ENCODE measurements around the gene B3GALT6.

B3GALT6 gene

DNA sequence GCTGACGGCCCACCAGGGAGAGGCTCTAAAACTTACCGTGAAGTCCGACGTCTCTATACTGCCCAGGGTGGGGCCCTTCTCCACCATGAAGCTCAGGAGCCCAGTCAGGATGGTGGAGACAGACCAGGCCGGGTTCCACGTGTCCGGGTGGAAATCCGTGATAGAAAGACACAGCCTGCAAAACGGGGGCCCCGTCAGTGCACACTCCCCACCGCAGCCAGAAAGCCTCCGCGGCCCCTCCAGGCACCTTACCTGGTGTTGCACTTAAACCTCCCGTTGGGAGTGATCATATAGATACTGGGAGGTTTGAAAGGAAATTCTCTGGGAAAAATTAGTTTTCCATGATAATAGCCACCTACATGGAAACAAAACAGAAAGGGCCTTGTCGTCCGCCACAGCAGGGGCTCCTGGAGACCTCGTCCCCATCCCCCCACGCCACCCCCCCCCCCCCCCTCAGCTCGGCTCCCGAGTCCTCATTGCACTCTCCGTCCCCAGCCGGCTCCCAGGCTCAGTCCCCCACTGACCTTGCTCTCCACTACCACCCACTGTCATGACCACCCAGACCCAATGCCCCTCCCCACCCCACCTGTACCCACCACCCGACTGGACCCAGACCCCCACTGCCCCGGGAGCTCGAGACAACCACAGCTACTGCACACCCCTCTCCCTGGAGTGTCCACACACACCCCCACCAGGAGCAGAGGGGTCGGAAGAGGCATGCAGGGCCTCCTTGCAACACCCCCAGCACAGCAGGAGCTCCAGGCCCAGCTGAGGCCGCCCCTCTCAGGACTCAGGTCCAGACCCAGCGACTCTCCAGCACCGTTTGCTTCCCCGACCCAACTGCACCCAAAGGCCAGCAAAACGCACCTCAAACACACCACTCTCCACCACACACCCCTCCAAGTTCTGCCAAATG, 25.2 kb downstream of the B3GALT6 start:
- H3K4me2 ChIP-seq (ENCODE audit: low read length): no peak overlapping the region

DNA sequence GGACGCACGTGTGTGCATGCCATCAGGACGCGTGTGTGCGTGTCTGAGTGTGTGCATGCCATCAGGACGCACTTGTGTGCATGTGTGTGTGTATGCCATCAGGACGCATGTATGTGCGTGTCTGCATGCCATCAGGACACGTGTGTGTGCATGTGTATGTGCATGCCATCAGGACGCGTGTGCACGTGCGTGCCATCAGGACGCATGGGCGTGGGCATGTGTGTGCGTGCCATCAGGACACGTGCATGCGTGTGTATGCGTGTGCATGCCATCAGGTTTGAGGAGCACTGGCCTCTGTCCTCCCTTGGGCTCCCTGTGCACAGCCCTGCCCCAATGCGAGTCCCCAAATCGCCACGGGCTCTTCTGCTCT, 27.1 kb downstream of the B3GALT6 start:
- Histone ChIP-seq H3K27me3 (ENCODE audit: control insufficient read depth, insufficient read depth, low read length) (no peaks in the 10 kb centered on the region), H3K9me3 (replicated peaks; ENCODE audit: low read length) (no peaks in the 10 kb centered on the region), H3K36me3 (ENCODE audit: insufficient read depth, low read length) (peaks cover 68% of the 10 kb centered on the region), H3K4me1 (ENCODE audit: control insufficient read depth, insufficient read depth, low read length) (peaks cover 7% of the 10 kb centered on the region), H3K4me3 (ENCODE audit: low read length) (no peak overlapping the region), H3K4me2 (ENCODE audit: low read length) (no peak overlapping the region), H3K9ac (ENCODE audit: low read depth, low read length) (no peak overlapping the region)

More for the DNA sequence above, 25.2 kb downstream of the B3GALT6 start:
- H3K27me3 ChIP-seq (ENCODE audit: control insufficient read depth, insufficient read depth, low read length): no peaks in the 10 kb centered on the region
- H3K4me1 ChIP-seq (ENCODE audit: control insufficient read depth, insufficient read depth, low read length): peaks cover 4% of the 10 kb centered on the region
- H3K4me3 ChIP-seq (ENCODE audit: low read length): no peak overlapping the region
- no peak overlapping the region for H3K9ac ChIP-seq (ENCODE audit: low read depth, low read length)
- no peaks in the 10 kb centered on the region for H3K9me3 ChIP-seq (replicated peaks; ENCODE audit: low read length)
- peaks cover 65% of the 10 kb centered on the region for H3K36me3 ChIP-seq (ENCODE audit: insufficient read depth, low read length)

DNA sequence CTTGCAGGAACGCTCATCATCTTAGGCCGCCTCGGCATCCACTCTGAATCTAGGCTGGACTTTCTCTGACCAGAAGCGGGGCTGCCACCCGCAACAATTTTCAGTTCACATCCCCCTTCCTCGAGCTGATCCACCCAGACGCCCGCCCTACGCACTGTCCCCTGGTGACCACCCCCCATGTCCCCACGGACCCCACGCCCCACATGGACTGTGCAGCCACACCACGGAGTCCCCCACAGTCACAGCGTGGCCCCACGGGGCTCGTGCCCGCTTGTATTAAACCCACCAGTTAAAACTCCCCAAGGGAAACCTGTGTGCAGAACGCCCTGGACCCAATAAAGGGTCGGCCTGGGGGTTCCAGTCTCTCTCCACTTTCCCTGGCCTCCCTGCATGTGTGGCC, 27.5 kb downstream of the B3GALT6 start:
- H3K9ac ChIP-seq (ENCODE audit: low read depth, low read length): no peak overlapping the region
- H3K4me1 ChIP-seq (ENCODE audit: control insufficient read depth, insufficient read depth, low read length): peaks cover 11% of the 10 kb centered on the region
- H3K9me3 ChIP-seq (replicated peaks; ENCODE audit: low read length): no peaks in the 10 kb centered on the region
- H3K27me3 ChIP-seq (ENCODE audit: control insufficient read depth, insufficient read depth, low read length): no peaks in the 10 kb centered on the region
- peaks cover 70% of the 10 kb centered on the region for H3K36me3 ChIP-seq (ENCODE audit: insufficient read depth, low read length)
- no peak overlapping the region for H3K4me3 ChIP-seq (ENCODE audit: low read length)
- no peak overlapping the region for H3K4me2 ChIP-seq (ENCODE audit: low read length)

DNA sequence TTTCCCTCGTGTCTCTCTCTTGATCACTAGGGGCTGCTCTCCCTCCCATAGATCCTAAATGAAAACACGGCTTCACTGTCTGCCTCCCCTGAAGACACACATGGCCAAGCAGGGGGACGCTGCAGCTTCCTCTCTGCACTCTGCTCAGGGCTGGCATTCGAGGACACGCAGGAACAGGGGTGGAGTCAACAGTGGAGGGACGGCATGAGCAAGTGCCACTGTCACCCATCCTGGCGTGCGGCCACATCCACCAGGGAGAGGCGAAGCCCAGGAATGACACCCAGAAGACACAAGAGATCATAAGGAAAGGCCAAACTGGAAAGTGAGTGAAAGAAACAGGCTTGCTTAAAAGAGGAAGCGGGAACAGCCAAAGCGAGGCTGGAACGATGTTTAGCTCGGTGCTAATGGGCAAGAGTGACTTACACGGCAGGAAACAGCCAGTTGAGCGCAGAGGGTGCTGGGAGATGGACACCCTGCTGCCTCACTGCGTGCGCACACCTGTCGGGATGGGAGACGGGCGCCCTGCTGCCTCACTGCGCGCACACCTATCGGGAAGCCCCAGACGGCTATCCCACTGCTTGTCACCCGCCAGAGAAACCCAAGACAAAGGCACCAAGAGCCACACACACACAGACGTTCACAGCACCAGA, 28.0 kb downstream of the B3GALT6 start:
- Histone ChIP-seq H3K9ac (ENCODE audit: low read depth, low read length) (no peak overlapping the region), H3K4me3 (ENCODE audit: low read length) (no peak overlapping the region), H3K27me3 (ENCODE audit: control insufficient read depth, insufficient read depth, low read length) (no peaks in the 10 kb centered on the region), H3K4me2 (ENCODE audit: low read length) (no peak overlapping the region), H3K36me3 (ENCODE audit: insufficient read depth, low read length) (peaks cover 69% of the 10 kb centered on the region), H3K9me3 (replicated peaks; ENCODE audit: low read length) (no peaks in the 10 kb centered on the region), H3K4me1 (ENCODE audit: control insufficient read depth, insufficient read depth, low read length) (peaks cover 15% of the 10 kb centered on the region)

DNA sequence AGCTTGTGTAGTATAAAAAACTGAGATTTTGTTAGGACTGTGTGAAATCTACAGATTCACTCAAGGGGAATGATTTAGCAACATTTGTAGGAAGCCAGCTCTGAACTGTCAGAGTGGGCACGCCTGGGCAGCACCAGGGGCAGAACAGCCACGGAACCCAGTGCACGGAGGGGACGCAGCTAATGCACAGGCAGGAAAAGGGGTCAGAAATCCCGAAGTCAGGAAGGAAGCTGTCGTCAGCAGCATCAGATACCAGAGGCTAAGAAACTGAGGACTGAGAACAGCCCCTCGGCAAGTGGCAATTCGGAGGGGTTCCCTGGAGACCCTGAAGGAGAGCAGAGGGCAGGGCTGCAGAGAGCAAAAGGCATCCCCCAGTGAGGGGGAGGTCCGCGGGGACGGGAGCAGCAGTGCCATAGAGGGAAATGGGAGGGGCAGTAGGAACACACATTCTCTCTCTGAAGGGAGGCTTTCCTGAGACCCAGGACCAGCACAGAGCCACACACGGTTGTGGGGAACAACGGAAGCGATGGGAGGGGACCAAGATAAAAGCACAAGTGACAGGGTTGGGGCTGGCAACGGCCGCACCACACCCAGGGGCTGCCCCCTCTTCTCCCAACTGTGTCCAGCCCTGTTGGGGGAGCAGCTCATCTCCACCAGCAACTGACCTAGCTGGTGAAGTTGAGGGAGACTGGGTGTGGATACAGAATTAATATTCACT, 29.0 kb downstream of the B3GALT6 start:
- Histone ChIP-seq H3K9me3 (replicated peaks; ENCODE audit: low read length) (no peaks in the 10 kb centered on the region), H3K4me1 (ENCODE audit: control insufficient read depth, insufficient read depth, low read length) (peaks cover 24% of the 10 kb centered on the region), H3K9ac (ENCODE audit: low read depth, low read length) (no peak overlapping the region), H3K4me2 (ENCODE audit: low read length) (no peak overlapping the region), H3K36me3 (ENCODE audit: insufficient read depth, low read length) (peaks cover 63% of the 10 kb centered on the region), H3K4me3 (ENCODE audit: low read length) (no peak overlapping the region), H3K27me3 (ENCODE audit: control insufficient read depth, insufficient read depth, low read length) (no peaks in the 10 kb centered on the region)

DNA sequence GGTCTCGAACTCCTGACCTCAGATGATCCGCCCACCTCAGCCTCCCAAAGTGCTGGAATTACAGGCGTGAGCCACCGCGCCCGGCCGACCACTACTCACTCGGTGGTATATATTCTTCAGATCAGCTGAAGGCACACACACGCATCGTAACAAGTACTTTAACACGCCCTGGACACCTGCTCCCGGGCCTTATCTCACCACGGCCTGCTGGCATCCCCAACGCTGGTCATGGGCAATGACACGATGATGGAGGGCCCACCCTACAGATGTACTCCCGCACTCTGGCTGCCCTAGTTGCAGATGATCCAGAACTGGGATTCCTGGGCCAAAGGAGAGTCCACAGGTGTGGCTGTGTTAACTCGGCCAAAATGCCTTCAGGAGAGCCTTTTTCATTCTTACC, 30.0 kb downstream of the B3GALT6 start:
- Histone ChIP-seq H3K9me3 (replicated peaks; ENCODE audit: low read length) (no peaks in the 10 kb centered on the region), H3K9ac (ENCODE audit: low read depth, low read length) (no peak overlapping the region), H3K4me1 (ENCODE audit: control insufficient read depth, insufficient read depth, low read length) (peaks cover 27% of the 10 kb centered on the region), H3K36me3 (ENCODE audit: insufficient read depth, low read length) (peaks cover 57% of the 10 kb centered on the region), H3K4me2 (ENCODE audit: low read length) (no peak overlapping the region), H3K27me3 (ENCODE audit: control insufficient read depth, insufficient read depth, low read length) (no peaks in the 10 kb centered on the region), H3K4me3 (ENCODE audit: low read length) (no peak overlapping the region)

DNA sequence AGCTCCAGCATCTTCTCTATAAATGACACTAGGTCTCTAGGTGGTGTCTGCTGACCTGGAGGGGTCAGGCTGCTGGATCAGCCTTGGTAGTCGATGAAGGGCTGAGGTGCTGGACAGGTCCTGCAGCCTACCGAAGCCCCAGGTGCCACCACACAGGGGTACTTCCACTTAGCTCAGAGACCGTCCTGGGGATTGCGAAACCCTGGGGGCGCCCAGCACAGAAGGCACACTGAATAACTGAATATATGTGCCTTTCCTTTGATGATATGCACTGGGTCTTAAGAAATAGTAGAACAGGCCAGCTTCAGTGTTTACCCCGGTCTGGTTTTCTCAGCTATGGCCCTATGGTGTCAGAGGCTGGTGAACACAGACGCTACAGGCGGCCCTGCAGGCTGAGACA, 30.7 kb downstream of the B3GALT6 start:
- Histone ChIP-seq H3K36me3 (ENCODE audit: insufficient read depth, low read length) (peaks cover 63% of the 10 kb centered on the region), H3K9me3 (replicated peaks; ENCODE audit: low read length) (no peaks in the 10 kb centered on the region), H3K27me3 (ENCODE audit: control insufficient read depth, insufficient read depth, low read length) (no peaks in the 10 kb centered on the region), H3K4me3 (ENCODE audit: low read length) (no peak overlapping the region), H3K9ac (ENCODE audit: low read depth, low read length) (no peak overlapping the region), H3K4me1 (ENCODE audit: control insufficient read depth, insufficient read depth, low read length) (peaks cover 27% of the 10 kb centered on the region), H3K4me2 (ENCODE audit: low read length) (no peak overlapping the region)

DNA sequence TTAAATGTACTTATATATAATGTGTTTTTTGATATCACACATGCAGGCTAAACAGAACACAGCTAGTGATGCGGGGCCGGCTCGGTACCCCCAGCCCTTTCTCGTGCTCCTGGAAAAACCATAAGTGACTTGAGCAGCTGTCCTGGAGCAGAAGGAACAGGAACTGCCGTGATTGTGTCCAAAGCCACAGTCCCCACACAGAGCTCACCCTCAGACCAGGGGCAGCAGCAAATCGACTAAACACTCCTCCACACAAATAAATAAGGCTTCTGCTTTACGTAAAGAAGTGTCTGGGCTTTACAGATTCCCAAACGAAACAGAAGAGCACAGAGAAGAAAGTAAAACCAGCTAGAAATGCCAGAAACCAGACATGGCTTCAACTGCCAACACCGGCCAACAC, 32.0 kb downstream of the B3GALT6 start:
- peaks cover 67% of the 10 kb centered on the region for H3K36me3 ChIP-seq (ENCODE audit: insufficient read depth, low read length)
- H3K4me1 ChIP-seq (ENCODE audit: control insufficient read depth, insufficient read depth, low read length): peaks cover 23% of the 10 kb centered on the region
- peak overlapping the region; percentile 31 for H3K4me2 ChIP-seq (ENCODE audit: low read length)
- H3K9me3 ChIP-seq (replicated peaks; ENCODE audit: low read length): no peaks in the 10 kb centered on the region
- H3K27me3 ChIP-seq (ENCODE audit: control insufficient read depth, insufficient read depth, low read length): no peaks in the 10 kb centered on the region
- no peak overlapping the region for H3K4me3 ChIP-seq (ENCODE audit: low read length)
- H3K9ac ChIP-seq (ENCODE audit: low read depth, low read length): peak overlapping the region; percentile 48

DNA sequence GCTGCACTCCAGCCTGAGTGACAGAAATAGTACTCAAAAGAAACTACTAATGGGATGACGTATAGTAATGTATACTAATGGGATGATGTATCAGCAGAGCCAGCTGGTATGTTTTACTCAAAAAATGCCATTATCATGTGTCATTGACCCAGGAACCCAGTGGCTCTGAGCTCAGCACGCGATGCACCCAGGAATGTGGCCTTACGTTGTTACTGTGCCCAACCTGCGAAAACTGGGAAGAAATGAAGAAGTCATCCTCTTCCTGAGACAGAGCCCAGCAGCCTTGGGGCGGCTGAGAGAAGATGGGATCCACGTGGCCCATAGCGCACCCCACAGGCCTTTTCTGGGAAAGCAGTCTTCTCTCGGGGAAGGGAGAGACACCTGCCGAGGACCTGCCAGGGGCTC, 32.8 kb downstream of the B3GALT6 start:
- Histone ChIP-seq H3K9me3 (replicated peaks; ENCODE audit: low read length) (no peaks in the 10 kb centered on the region), H3K4me3 (ENCODE audit: low read length) (peak overlapping the region; percentile 44), H3K27me3 (ENCODE audit: control insufficient read depth, insufficient read depth, low read length) (no peaks in the 10 kb centered on the region), H3K36me3 (ENCODE audit: insufficient read depth, low read length) (peaks cover 62% of the 10 kb centered on the region), H3K4me2 (ENCODE audit: low read length) (peak overlapping the region; percentile 69), H3K4me1 (ENCODE audit: control insufficient read depth, insufficient read depth, low read length) (peaks cover 23% of the 10 kb centered on the region), H3K9ac (ENCODE audit: low read depth, low read length) (peak overlapping the region; percentile 80)

DNA sequence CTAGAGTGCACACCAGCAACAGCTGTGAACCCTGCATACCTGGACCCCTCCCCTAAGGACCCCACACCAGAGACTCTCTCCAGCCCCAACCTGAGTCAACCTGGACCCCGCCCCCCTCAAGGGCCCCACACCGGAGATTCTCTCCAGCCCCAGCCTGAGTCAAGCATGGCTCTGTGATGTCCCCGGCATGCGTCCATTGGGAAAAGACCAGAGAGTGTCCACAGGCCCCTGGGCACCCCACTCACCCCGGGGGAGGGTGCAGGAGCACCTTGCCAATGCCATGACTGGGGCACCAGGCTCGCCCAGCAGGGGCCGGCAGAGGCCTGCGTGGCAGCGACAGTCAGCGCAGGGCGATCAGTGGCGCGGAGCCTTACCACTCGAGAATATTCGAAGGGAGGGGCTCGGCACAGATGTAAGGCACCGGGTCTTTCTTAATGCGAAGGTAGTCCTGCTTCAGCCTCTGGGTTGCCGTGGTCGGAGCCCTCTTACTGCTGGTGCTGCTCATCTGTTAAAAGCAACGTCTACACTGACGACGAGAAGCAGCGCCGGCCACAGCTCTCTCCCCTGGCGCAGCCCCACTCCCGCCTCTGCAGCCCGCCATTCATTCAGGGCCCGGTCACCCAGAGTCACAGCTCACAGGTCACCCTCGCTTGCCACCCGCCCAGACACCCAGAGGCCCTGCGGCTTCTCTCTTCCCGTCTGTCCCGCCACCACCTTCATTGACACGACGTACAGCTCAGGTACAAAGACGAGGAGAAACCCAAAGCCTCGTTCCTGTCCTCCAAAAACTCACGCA, 35.6 kb downstream of the B3GALT6 start:
- peaks cover 48% of the 10 kb centered on the region for H3K4me1 ChIP-seq (ENCODE audit: control insufficient read depth, insufficient read depth, low read length)
- H3K4me3 ChIP-seq (ENCODE audit: low read length): no peak overlapping the region
- peaks cover 55% of the 10 kb centered on the region for H3K36me3 ChIP-seq (ENCODE audit: insufficient read depth, low read length)
- H3K9me3 ChIP-seq (replicated peaks; ENCODE audit: low read length): no peaks in the 10 kb centered on the region
- H3K9ac ChIP-seq (ENCODE audit: low read depth, low read length): no peak overlapping the region
- H3K27me3 ChIP-seq (ENCODE audit: control insufficient read depth, insufficient read depth, low read length): no peaks in the 10 kb centered on the region
- no peak overlapping the region for H3K4me2 ChIP-seq (ENCODE audit: low read length)

DNA sequence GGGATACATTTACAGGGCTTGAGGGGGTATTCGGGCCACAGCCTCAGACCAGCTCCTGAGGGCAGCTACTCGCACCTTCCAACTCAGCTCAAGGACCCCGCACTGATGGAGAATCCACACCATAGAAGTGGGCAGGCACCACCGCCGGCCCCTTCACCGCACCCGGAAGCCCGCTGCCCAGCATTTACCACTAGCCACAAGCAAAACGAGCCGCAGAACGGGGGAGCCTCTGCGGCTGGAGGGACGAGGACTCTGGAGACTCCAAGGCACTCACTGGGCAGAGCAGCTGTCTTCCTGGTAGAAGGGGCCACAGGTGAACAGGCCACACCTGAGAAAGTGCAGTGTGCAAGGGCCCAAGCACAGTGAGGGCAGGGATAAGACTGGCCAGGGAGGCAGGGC, 36.2 kb downstream of the B3GALT6 start:
- Histone ChIP-seq H3K9ac (ENCODE audit: low read depth, low read length) (no peak overlapping the region), H3K36me3 (ENCODE audit: insufficient read depth, low read length) (peaks cover 49% of the 10 kb centered on the region), H3K27me3 (ENCODE audit: control insufficient read depth, insufficient read depth, low read length) (no peaks in the 10 kb centered on the region), H3K9me3 (replicated peaks; ENCODE audit: low read length) (no peaks in the 10 kb centered on the region), H3K4me3 (ENCODE audit: low read length) (no peak overlapping the region), H3K4me2 (ENCODE audit: low read length) (no peak overlapping the region), H3K4me1 (ENCODE audit: control insufficient read depth, insufficient read depth, low read length) (peaks cover 51% of the 10 kb centered on the region)
